Measurements from ENCODE around the gene AHCYL2.

Gene AHCYL2

DNA sequence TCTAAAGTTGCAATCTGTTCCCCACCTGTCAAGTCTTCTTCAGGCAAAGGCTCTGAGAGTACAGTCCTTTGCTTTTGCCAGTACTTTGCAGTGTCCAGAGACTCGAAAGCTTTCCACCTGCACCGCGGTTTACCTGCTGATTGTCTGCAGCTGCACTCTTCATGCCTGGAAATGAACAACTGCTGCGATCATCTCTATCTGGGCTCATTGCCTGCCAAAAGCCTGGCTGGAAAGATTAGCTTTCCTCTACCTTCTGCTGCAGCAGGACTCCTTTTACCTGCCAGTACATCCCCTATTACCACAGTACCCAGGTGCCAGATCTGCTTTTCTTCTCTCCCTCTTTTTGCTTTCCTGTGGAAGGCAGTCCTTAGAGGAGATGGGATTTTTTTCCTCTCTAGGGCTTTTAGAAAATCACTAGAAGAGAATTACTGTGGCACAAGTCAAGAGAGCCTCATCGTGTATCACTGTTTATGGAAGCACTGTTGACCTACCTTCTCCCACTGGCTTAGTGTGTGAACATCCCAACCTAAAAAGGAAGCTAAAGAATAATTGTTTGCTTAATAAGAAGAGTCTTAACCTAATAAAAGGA lies 211.6 kb downstream of the AHCYL2 start:
- H3K27ac ChIP-seq (ENCODE audit: low read depth, low read length, poor library complexity, severe bottlenecking): no peak overlapping the region
- H3K4me2 ChIP-seq (ENCODE audit: low read length): no peak overlapping the region
- no peak overlapping the region for H2AFZ ChIP-seq (ENCODE audit: low read length)
- H3K9ac ChIP-seq (ENCODE audit: low read length): no peak overlapping the region
- H3K79me2 ChIP-seq (ENCODE audit: insufficient read depth, low read length): no peaks in the 10 kb centered on the region
- H3K4me1 ChIP-seq (ENCODE audit: insufficient read depth, low read length, severe bottlenecking): peaks cover 16% of the 10 kb centered on the region
- H3K4me3 ChIP-seq (ENCODE audit: low read depth, low read length, poor library complexity, severe bottlenecking): no peak overlapping the region
- no peaks in the 10 kb centered on the region for H3K9me3 ChIP-seq (ENCODE audit: low read length)
- peaks cover 6% of the 10 kb centered on the region; the same call in 1 of the 2 replicates for H3K27me3 ChIP-seq (ENCODE audit: insufficient read depth, low read length)
- H3K9me2 ChIP-seq (ENCODE audit: low read depth, low read length): no peaks in the 10 kb centered on the region
- H4K20me1 ChIP-seq (ENCODE audit: insufficient read depth, low read length): no peaks in the 10 kb centered on the region
- H3F3A ChIP-seq (ENCODE audit: insufficient read depth, low read length): no peaks in the 10 kb centered on the region
- TF ChIP-seq, protein P1, sequence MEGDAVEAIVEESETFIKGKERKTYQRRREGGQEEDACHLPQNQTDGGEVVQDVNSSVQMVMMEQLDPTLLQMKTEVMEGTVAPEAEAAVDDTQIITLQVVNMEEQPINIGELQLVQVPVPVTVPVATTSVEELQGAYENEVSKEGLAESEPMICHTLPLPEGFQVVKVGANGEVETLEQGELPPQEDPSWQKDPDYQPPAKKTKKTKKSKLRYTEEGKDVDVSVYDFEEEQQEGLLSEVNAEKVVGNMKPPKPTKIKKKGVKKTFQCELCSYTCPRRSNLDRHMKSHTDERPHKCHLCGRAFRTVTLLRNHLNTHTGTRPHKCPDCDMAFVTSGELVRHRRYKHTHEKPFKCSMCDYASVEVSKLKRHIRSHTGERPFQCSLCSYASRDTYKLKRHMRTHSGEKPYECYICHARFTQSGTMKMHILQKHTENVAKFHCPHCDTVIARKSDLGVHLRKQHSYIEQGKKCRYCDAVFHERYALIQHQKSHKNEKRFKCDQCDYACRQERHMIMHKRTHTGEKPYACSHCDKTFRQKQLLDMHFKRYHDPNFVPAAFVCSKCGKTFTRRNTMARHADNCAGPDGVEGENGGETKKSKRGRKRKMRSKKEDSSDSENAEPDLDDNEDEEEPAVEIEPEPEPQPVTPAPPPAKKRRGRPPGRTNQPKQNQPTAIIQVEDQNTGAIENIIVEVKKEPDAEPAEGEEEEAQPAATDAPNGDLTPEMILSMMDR (IDR thresholded peaks at IDR 0.05; ENCODE audit: low read length): no peak
- no peak for TF ChIP-seq EZH2 (IDR thresholded peaks at IDR 0.05; ENCODE audit: borderline replicate concordance, low read length)
- no peaks in the 10 kb centered on the region for H3K36me3 ChIP-seq (ENCODE audit: insufficient read depth, low read length)

DNA sequence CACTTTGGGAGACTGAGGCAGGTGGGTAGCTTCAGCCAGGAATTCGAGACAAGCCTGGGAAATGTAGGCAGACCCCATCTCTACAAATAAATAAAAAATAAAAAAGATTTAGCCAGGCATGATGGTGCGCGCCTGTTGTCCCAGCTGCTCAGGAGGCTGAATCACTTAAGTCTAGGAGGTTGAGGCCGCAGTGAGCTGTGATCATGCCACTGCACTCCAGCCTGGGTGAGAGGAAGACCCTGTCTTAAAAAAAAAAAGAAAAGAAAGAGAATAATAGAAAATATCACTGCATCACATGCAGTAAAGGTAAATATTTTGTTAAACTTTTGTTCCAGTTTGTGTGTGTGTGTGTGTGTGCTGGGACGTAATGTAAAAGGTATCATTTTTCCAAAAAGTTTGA lies 212.4 kb downstream of the AHCYL2 start:
- peaks cover 6% of the 10 kb centered on the region; the same call in 1 of the 2 replicates for H3K27me3 ChIP-seq (ENCODE audit: insufficient read depth, low read length)
- H2AFZ ChIP-seq (ENCODE audit: low read length): no peak overlapping the region
- H4K20me1 ChIP-seq (ENCODE audit: insufficient read depth, low read length): no peaks in the 10 kb centered on the region
- no peak overlapping the region for H3K4me2 ChIP-seq (ENCODE audit: low read length)
- H3K4me1 ChIP-seq (ENCODE audit: insufficient read depth, low read length, severe bottlenecking): peaks cover 16% of the 10 kb centered on the region
- TF ChIP-seq EZH2 (IDR thresholded peaks at IDR 0.05; ENCODE audit: borderline replicate concordance, low read length): no peak
- TF ChIP-seq, protein P1 (IDR thresholded peaks at IDR 0.05; ENCODE audit: low read length): no peak
- no peaks in the 10 kb centered on the region for H3K36me3 ChIP-seq (ENCODE audit: insufficient read depth, low read length)
- H3K9me2 ChIP-seq (ENCODE audit: low read depth, low read length): no peaks in the 10 kb centered on the region
- no peaks in the 10 kb centered on the region for H3K79me2 ChIP-seq (ENCODE audit: insufficient read depth, low read length)
- no peaks in the 10 kb centered on the region for H3F3A ChIP-seq (ENCODE audit: insufficient read depth, low read length)
- no peak overlapping the region for H3K27ac ChIP-seq (ENCODE audit: low read depth, low read length, poor library complexity, severe bottlenecking)
- H3K4me3 ChIP-seq (ENCODE audit: low read depth, low read length, poor library complexity, severe bottlenecking): no peak overlapping the region
- no peak overlapping the region for H3K9ac ChIP-seq (ENCODE audit: low read length)
- no peaks in the 10 kb centered on the region for H3K9me3 ChIP-seq (ENCODE audit: low read length)

DNA sequence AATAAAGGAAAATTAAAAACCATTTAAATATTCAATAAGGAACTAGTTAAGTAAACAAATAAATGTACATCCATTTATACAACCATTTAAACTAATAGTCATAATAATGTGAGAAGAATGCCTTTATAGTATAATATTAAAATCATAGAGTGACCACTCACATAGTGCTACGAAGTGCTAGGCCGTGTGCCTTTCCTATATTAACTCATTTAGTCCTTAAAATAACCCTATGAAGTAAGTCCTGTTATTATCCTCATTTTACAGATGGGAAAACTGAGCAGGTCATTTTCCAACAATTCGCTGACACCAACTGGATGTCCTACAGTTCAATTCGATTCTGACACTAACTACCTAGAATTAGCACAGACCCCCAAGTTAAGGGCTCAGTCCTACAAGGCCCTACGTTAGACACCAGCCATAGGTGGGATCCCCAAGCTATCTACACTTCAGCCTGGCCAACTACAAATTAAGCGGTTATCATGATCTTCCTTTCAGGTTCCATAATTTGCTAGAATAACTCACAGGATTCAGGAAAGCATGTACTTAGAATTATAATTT lies 213.5 kb downstream of the AHCYL2 start:
- Histone ChIP-seq H3F3A (ENCODE audit: insufficient read depth, low read length) (no peaks in the 10 kb centered on the region), H4K20me1 (ENCODE audit: insufficient read depth, low read length) (no peaks in the 10 kb centered on the region), H3K4me1 (ENCODE audit: insufficient read depth, low read length, severe bottlenecking) (peaks cover 13% of the 10 kb centered on the region), H3K4me3 (ENCODE audit: low read depth, low read length, poor library complexity, severe bottlenecking) (no peak overlapping the region), H3K4me2 (ENCODE audit: low read length) (no peak overlapping the region), H3K9me3 (ENCODE audit: low read length) (no peaks in the 10 kb centered on the region), H3K9me2 (ENCODE audit: low read depth, low read length) (no peaks in the 10 kb centered on the region), H3K27me3 (ENCODE audit: insufficient read depth, low read length) (peaks cover 6% of the 10 kb centered on the region; the same call in 1 of the 2 replicates), H3K79me2 (ENCODE audit: insufficient read depth, low read length) (no peaks in the 10 kb centered on the region), H3K9ac (ENCODE audit: low read length) (no peak overlapping the region), H3K36me3 (ENCODE audit: insufficient read depth, low read length) (no peaks in the 10 kb centered on the region), H3K27ac (ENCODE audit: low read depth, low read length, poor library complexity, severe bottlenecking) (no peak overlapping the region), H2AFZ (ENCODE audit: low read length) (no peak overlapping the region)
- no peak for TF ChIP-seq EZH2 (IDR thresholded peaks at IDR 0.05; ENCODE audit: borderline replicate concordance, low read length)
- TF ChIP-seq, protein P1 (IDR thresholded peaks at IDR 0.05; ENCODE audit: low read length): no peak

Measured in OCI-LY1 (cell line).